ENCODE data around the gene MITF.
A peak's percentile ranks its signal among the peaks of the same experiment; 100 is the strongest.

The MITF gene

DNA sequence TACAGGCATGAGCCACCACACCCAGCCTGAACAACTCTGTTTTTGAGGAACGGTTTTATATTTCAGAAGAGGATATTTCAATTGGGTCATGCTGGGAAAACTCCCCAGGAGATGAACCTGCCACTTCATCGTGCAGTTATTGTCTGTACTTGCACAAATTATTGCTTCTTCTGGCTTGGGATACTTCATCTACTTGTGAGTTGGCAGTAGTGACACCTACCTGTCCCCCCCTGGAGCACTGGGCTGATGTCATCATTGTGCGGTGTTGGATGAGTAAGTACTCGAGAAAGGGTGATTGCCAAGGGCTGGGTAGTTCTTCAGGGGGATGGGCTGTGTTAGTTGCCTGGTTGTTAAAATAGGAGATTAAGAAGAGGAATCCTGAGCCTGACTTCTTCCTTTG is 175.1 kb downstream of the MITF start:
- DNase-seq (ENCODE audit: low read depth, low spot score), result no peak

DNA sequence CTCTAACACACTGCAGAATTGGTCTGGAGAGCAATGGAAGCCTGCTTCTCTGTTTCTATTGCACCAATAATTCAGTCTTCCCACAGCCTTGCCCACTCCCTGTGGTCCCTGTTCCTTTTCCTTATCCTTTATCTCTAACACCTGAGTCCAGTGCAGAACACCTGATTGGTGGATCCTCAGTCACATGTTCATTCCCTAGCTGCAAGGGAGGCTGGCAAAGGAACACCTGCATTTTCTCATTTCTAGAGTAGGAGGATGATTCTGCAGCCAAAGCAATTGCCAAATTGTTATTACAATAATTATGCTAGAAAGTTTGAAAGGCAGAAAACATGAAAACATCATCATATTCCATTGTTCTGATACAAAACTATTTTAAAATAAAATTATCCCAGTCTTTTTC is 176.5 kb downstream of the MITF start:
- DNase-seq (ENCODE audit: low read depth, low spot score), result no peak

DNA sequence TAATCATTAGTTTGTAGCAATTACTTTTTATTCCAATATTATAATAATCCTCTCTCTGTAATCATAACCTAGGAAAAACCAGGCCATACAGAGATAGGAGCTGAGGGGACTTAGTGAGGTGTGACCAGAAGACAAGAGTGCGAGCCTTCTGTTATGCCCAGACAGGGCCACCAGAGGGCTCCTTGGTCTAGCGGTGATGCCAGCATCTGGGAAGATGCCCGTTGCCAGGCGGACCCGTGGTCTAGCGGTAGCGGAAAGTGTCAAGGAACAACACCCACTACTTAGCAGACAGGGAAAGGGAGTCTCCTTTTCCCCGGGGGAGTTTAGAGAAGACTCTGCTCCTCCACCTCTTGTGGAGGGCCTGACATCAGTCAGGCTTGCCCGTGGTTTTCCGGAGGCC is 180.7 kb downstream of the MITF start:
- DNase-seq (ENCODE audit: low read depth, low spot score), result peak; percentile 4

DNA sequence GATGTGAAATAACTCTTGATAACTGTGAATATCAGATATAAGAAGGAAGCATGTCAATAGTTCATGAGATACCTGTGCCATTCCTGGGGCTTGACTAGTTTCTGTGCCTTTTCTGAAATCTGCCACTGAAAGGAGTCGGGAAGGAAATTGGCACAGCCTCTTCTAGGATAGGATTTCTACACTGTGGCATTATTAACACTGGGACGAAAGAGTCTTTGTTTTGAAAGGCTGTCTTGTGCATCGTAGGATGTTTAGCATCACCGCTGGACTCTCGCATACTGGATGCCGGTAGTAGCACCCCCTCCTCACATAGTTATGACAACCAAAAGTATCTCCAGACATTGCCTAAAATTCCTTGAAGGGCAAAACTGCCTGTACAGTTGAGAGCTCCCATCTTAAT is 182.4 kb downstream of the MITF start:
- no peak for DNase-seq (ENCODE audit: low read depth, low spot score)

DNA sequence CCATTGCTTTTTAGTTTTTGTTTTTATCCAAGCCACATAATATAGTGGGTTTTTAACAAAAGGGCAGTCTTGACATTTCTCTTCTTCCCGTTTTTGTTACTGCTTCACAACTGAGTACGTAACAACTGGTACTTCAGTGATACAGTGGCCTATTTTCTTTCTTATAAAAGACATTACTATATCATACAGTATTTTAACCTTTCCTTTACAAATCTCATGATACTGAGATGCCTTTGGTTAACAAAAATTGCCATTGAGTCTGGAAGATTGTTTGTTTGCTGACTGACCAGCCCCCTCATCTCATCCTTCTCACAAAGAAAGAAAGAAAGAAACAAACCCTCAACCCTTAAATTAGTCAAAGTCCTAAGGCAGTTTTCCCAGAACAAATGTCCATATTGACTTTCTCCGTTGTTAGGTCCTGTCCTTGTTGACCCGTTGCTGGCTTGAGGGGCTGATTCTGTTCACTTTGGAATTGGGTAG is 183.3 kb downstream of the MITF start:
- DNase-seq (ENCODE audit: low read depth, low spot score), result no peak

DNA sequence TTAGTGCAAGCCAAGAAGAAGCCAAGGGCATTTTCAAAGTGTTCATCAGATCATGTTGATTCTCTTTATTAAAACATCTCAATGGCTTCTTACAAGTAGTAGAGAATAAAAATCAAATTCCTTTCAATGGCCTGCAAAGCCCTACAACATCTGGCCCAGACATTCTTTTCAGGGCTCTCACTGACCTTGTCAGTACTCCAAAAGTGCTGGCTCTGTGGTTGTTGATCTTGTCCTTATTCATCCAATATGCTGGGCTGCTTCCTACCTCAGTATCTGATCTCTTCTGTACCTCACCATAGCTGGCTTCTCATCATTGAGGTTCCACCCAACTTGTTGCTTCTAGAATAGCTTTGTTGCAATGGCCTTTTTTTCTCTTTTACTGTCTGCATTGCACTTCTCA is 186.2 kb downstream of the MITF start:
- DNase-seq (ENCODE audit: low read depth, low spot score), result no peak

DNA sequence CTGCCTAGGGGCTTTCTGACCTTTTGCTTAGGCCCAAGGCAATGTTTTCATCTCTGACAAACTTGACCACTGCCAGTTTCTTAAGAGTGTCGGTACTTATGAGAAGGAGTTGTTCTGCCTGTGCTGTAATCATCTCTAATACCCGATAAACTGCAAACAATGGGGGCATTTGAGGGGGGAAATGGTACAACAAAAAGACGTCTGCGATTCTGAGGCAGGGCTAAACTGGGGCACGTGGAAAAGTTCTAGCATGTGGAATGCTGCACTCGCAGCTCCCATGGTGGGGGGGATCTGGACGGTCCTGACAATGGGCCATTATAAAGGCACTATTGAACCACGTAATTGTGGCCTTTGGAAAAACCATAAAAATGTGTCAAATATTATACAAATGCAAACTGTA is 187.1 kb downstream of the MITF start:
- DNase-seq (ENCODE audit: low read depth, low spot score), result no peak

DNA sequence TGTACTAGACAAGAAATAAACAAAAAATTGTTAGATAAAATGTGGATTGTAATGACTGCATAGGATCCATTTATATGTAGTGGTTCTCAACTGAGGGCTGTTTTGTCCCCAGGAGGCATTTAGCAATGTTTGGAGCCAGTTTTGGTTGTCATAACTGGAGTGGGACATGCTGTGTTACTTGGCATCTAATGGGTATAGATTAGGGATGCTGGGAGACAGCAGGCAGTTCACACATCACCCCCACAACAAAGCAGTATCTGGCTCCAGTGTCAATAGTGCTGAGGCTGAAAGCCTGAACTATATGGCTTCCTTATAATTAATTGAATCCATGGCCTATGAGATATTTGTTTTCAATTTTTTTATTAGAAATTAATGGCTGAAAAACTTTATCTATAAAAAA is 188.3 kb downstream of the MITF start:
- no peak for DNase-seq (ENCODE audit: low read depth, low spot score)

DNA sequence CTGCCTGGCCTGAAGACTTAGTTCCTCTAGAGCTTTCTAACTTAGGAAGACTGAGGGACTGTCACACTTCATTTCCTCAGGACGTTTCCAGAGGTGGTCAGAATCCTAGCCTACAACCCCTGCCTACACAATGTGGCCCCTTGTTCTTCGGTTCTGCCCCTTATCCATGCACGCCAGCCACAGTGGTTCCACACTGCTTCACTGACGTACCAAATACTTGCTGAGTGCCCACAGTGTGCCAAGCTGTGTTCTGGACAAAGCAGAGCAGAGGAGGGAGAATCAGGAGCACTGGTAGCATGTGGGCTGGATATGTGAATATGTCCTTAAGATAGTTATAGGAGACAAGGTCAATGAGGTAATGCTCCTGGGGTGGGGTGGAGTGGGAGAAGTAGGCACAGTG is 189.8 kb downstream of the MITF start:
- no peak for DNase-seq (ENCODE audit: low read depth, low spot score)

DNA sequence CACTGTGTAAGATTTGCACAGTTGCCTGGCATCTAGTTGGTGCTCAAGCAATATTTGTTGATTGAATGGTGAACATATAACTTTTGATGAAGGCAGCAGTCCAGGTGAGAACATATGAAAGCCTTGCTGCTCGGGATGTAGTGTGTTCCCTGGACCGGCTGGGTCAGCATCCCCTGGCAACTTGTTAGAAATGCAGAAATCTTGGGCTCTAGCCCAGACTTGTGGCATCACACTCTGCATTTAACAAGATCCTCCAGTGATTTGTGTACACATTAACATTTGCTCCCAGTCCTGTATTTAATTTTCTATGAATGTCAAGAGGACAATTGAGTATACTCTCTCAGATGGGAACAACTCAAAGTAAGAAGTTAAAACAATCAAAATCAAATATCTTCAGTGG is 191.3 kb downstream of the MITF start:
- no peak for DNase-seq (ENCODE audit: low read depth, low spot score)

DNA sequence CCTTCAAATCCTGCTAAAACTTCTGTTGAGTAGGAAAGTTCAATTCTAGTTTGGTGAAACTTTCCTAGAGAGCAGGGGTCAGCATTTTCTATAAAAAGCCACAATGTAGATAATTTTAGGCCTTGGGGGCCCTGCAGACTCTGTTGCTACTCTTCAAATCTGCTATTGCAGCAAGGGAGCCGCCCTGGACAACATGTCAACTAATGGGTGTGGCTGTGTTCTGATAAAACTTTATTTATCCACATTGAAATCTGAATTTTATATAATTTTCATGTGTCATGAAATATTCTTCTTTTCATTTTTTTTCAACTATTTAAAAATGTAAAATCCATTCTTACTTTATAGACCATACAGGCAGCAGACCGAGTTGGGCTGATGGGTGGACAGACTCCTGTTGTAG is 192.8 kb downstream of the MITF start:
- DNase-seq (ENCODE audit: low read depth, low spot score), result no peak

DNA sequence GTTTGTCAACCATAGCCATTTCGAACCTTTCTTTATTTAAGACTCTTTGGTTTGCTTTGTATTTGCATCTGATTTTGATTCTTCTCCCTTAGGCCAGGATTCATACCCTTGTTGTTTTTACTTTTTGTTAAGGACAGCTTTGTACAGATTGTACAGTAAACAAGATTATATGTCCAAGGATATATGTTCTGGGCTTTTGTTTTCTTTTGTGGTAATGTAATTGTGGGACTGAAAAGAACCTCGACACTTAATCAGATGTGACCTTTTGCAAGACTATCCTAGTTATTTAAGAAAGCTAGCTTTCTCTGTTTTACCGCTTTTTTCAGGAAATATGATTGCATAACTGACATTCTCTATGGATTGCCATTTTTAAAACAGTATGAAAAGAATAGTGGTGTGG is 193.2 kb downstream of the MITF start:
- no peak for DNase-seq (ENCODE audit: low read depth, low spot score)

DNA sequence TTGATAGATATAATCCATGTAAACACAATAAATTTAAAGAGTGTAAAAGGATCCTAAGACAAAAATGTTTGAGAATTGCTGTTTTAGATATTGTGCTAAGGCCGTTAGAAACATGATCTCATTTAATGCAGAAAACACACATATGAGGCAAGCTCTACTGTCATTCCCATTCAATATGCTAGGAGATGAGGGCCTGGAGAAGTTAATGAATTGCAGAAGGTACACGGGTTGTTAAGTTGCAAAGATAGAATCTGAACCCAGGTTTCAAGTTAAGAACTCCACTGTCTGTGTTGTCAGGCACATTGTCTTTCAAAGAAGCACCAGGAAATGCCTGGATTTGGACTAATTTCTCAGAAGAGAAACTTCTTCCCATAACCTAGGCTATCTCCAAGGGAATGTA is 195.1 kb downstream of the MITF start:
- no peak for DNase-seq (ENCODE audit: low read depth, low spot score)

DNA sequence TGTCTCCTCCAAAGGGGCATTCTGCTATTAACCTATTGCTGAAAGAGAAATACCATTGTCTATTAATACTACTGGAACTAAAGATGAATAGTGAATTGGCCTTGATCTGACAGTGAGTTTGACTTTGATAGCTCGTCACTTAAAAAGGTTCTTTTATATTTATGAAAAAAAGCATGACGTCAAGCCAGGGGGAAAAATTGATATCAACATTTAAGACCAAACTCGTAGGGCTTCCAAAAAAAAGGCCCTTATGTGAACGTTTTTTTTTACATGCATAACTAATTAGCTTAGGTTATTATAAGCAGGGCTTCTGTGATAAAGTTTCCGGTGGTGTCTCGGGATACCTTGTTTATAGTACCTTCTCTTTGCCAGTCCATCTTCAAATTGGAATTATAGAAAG is 197.0 kb downstream of the MITF start:
- DNase-seq (ENCODE audit: low read depth, low spot score), result no peak

DNA sequence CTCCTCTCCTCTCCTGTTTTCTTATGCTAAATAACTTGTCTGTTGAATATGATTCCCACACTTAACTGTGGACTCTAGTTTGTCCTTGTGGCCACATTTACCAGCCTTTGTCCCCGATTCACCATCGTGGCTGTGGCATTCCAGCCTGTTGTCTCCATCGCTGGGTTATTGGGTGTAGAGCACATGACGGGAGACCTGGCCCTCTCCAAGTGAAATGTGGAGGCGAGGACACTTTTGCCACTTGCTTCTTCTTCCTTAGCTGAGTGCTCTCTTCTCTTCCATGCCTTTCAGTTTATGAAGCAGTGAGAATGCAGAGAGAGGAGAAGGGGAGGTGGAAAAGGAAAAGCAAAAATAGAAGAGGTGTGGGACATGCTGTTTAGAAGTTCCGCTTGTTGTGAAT is 198.8 kb downstream of the MITF start:
- DNase-seq (ENCODE audit: low read depth, low spot score), result no peak

DNA sequence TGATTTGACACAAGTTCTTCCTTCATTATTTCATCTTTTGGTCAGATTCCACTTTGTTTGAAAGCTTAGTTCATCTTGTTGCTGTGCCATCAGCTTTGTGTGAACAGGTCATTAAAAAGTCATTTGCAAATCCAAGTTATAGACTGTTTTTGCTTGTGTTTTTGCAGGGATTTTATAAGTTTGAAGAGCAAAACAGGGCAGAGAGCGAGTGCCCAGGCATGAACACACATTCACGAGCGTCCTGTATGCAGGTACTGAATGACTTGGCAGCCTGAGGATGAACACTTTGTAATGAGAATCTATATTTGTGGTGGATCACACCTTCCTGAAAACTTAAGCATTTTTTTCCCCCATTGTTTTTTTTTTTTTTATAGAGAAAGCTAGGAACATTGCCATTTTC is 199.7 kb downstream of the MITF start:
- DNase-seq (ENCODE audit: low read depth, low spot score), result no peak

DNA sequence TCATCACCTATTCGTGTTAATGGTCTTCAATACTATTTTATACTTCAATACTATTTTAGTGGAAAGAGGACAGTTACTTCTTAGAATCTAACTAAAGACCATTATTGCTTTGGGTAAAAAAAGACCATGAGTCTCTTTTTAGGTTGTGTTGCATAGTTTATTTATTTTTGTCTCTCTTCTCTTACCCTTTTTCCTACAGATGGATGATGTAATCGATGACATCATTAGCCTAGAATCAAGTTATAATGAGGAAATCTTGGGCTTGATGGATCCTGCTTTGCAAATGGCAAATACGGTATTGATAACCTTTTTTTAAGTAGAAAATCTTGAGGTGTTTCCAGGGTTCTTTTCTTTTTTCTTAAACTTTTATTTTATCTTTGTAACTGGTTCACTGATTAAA is 201.8 kb downstream of the MITF start:
- DNase-seq (ENCODE audit: low read depth, low spot score), result no peak

DNA sequence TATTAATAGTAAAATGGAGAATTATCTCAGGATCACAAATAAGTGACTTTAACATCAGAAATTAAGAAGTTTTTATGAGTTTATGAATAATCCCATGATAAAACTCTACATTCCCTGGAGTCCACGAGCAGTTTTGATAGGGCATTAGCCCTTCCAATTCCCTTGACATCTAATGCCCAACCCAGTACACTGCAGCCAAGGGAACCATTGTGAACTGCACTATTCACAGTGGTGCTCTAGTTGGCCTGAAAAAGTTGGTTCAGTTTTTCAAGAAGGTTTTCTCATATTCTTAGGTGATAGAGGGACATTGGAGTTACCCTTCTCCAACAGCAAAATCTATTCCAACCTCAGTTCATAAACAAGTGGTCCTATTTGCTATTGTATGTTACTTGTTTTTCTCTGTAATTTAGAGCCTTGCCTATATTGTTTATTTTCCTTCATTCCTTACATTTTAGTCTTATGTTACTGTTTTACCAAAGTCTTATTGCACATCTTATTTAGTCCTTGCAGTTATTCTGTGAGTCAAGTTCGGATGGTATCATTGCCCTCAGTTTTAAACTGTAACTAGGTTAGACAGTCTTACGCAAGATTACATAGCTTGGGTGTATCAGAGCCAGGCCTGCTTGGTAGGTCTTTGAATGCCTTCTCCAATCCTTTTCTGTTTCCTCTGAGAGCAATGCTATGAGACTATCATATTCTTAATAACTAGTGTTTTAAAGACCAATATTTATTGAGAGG is 202.3 kb downstream of the MITF start:
- DNase-seq (ENCODE audit: low read depth, low spot score), result no peak

DNA sequence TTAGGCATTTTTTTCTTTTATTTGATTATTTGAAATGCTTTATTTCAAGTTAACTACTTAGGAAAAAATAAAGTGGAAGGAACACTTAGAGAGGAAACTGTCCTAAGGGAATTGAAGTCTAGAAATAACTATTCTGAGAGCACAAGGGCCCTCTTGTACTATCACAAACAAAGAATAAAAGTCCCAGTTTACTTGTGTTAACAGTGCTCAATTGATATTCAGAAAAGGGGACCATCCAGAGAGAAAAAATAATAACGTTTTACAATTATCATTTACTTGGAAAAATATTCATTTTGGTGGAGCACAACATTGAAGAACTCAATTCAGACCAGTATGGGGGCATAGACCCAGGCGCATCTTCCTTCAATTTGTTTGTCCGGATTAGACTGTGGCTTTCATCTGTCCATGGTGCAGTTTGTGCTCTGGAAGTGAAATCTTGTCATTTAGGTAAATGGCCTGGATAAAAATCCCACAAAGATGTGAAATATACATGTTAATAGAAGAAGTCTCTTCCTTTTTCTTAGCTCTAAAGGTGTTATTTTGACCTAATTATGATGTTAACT is 205.7 kb downstream of the MITF start:
- DNase-seq (ENCODE audit: low read depth, low spot score), result no peak

DNA sequence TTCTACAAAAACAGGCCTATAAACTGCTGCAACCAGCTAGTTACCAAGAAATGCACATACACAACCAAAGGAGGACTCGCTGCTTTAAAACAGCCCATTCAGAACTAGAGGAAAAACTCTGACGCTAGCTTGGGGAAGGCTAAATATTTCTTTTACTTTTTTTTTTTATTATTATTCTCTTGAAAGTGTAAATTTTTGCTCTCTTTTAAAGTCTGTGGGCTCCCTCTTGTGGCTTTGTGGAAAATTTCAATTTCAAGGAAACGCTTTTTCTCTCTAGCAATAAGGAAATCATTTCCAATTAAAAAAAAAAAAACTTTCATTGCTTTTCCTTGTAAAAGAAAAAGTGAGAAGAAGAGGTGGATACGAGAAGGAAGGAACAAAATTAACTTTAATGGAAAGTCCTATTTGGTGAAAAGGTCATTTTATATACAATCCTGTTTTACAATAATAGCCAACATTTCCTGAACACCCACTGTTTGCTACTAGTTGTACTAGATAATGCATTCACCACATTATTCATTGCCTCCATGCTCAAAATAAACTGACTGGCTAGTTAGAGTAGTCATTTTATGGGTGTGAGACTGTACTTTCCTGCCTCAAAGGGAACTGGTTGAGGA is 209.1 kb downstream of the MITF start:
- peak; percentile 9 for DNase-seq (ENCODE audit: low read depth, low spot score)

DNA sequence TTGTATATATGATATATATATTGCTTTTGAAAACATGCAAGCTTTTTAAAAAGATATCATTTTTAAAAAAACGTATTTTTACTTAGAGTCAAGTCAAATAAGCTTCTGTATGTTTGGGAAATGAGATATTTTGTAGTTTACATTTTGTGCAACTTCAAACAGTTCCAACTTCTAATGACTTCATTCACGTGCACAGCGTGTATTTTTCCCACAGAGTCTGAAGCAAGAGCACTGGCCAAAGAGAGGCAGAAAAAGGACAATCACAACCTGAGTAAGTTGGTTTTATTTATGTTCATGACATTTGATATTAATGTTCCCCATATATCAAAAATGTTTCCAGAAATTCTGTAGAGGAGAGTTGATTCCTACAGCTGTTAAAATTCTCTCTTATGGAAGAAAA is 212.4 kb downstream of the MITF start:
- DNase-seq (ENCODE audit: low read depth, low spot score), result no peak

DNA sequence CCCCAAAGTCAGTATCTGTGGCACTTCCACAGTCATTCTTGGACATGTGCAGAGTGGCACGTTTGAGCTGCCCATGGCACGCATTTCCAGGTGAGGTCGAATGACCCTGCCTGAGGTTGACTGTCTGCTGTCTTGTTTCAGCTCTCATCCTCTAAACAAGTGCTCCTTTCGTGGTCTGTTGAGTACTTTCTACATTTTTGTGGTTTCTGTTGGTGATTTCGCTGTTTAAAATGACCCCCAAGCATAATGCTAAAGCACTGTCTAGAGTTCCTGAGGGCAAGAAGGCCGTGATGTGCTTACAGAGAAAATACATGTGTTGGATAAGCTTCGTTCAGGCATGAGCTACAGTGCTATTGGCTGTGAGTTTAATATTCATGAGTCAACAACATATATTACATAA is 220.3 kb downstream of the MITF start:
- DNase-seq (ENCODE audit: low read depth, low spot score), result no peak

DNA sequence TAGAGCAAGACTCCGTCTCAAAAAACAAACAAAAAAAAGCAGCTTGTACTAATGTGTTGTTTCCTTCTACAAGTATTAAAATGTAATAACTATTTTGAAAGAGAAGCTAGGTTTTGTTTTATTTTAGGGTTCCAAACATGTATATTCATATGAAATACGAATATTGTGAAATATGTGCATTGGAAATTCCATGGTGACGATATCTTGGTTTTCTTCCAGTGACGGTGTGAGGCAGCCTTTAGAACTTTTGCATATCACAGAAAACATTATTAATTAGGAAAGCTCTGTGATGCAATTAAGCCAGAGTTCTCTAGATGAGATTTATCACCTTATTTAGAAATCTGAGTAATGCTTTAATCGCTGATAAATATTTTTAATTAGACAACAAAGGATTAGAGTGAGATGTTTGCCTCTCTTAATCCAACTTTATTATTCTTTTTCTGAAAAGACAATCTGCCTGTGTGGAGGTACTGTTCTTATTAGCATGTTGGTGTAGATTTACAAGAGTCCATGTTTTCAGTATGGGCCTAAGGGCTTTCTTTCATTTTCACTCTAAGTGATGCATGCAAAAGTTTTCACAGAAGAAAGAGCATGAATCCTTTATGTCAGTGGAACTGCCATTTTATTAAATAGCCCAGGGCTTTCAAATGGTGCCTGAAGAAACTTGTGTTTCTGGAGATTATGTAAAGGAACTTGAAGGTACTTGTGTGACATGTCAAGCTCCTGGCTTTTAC is 222.6 kb downstream of the MITF start:
- no peak for DNase-seq (ENCODE audit: low read depth, low spot score)

All from ELF-1 (cell line).